Measurements from ENCODE around the gene SMARCC1.

- TF ChIP-seq CTCF (conservative IDR thresholded peaks at IDR 0.05; ENCODE audit: low read depth, low read length) (no peak), EZH2phosphoT487 (IDR thresholded peaks at IDR 0.05; ENCODE audit: borderline replicate concordance, low read length) (no peak), EZH2 (IDR thresholded peaks at IDR 0.05; ENCODE audit: low read length, unreplicated experiment) (no peak)
Observed at GRCh38 chr3:47743855-47744254, 37.8 kb downstream of the SMARCC1 start.
